Embryonic facial prominence (tissue), 1 donor: ENCODE data around the gene PNMA5.
A peak's percentile ranks its signal among the peaks of the same experiment; 100 is the strongest.

Experiments
- DNase-seq: peaks from one replicate; pipeline ENCODE4 v3.0.0-alpha.2; 2016; ENCODE audit errors: extremely low spot score

The PNMA5 gene

GRCh38 chrX:152958524-152959465, 35.1 kb downstream of the PNMA5 start:
- peak; percentile 71 for DNase-seq

GRCh38 chrX:152958047-152958446, 35.9 kb downstream of the PNMA5 start:
- DNase-seq: no peak

- no peak for DNase-seq
Observed at GRCh38 chrX:152950786-152951185, 43.1 kb downstream of the PNMA5 start.

- no peak for DNase-seq
Observed at GRCh38 chrX:152949114-152949513, 44.8 kb downstream of the PNMA5 start.

- no peak for DNase-seq
Observed at GRCh38 chrX:152946681-152947080, 47.2 kb downstream of the PNMA5 start.

GRCh38 chrX:152945021-152945979, 48.6 kb downstream of the PNMA5 start:
- no peak for DNase-seq

- DNase-seq: no peak
Observed at GRCh38 chrX:152943826-152944225, 50.1 kb downstream of the PNMA5 start.

GRCh38 chrX:152942077-152942442, 51.9 kb downstream of the PNMA5 start:
- DNase-seq: no peak

- DNase-seq: peak; percentile 75
Observed at GRCh38 chrX:152941328-152942076, 52.4 kb downstream of the PNMA5 start.
